HCT116 (cell line): ENCODE measurements around the gene MOK.

Experiments
- CTCF ChIP-seq, 3 experiments: fragments of 200-600 bp in 1 of 3; sonication (generic) in 1 of 3; IDR thresholded peaks in 2 of 3; conservative IDR thresholded peaks in 1 of 3; 2 replicates each; pipeline ENCODE4 v1.5.1; 2012 to 2017; ENCODE audit warnings: low read depth in 2 of 3, low read length in 2 of 3, antibody characterized with exemption in 1 of 3, borderline replicate concordance in 1 of 3, control low read depth in 1 of 3, mild to moderate bottlenecking in 1 of 3, mixed read lengths in 1 of 3, mixed run types in 1 of 3, moderate library complexity in 1 of 3; ENCODE audit not compliant: insufficient read depth in 1 of 3
- EZH2phosphoT487 ChIP-seq: fragments of 200-600 bp; IDR thresholded peaks from 2 replicates; pipeline ENCODE4 v1.6.1; 2018; ENCODE audit warnings: antibody characterized with exemption, borderline replicate concordance

- TF ChIP-seq CTCF (IDR thresholded peaks at IDR 0.05 in 2 of 3, conservative IDR thresholded peaks at IDR 0.05 in 1 of 3; ENCODE audit: borderline replicate concordance in 1 of 3, insufficient read depth in 1 of 3, low read depth in 2 of 3, low read length in 2 of 3) (no peak), EZH2phosphoT487 (no peak)
Measured at GRCh38 chr14:102330806-102331205, 25.8 kb upstream of the MOK start.
